ENCODE results near the gene RNMT. TPM values are rescaled to one million over a fixed set of nuclear protein-coding genes. Genes with fewer than 3 reads are reported as not detected.
"Not testable (repeated sequence)": the region's sequence is repeated elsewhere in the genome, so short reads cannot be mapped to it uniquely, and the experiment has no call there.

RNMT gene
- 10 to 100 TPM; 42.5 to 47.2 TPM for total RNA-seq

- DNase-seq (ENCODE audit: low spot score) = peak; percentile 96
- Mint-ChIP-seq H3K36me3 (peaks cover 7% of the 10 kb centered on the region), H3K27ac (peak within 1 kb of the TSS; percentile 64 to 91), H3K9me3 (no peaks in the 10 kb centered on the region), H3K27me3 (no peaks in the 10 kb centered on the region), H3K4me1 (ENCODE audit: low read depth in 2 of 2) (peaks cover 22 to 28% of the 10 kb centered on the region in 2 donors), H3K4me3 (peak within 1 kb of the TSS; percentile 93)
- peak; percentile 96 to 98 for ATAC-seq
These were observed at the start of gene RNMT, which contains the start of gene FAM210A for GRCh38 chr18:13726232-13726971. Gene RNMT, plus strand, starts transcription at chr18:13726673. Its CDS starts 4,845 bp downstream, at chr18:13731518. Gene FAM210A, minus strand, starts transcription at chr18:13726558. Its CDS starts 44,481 bp downstream, at chr18:13682077.

DNA sequence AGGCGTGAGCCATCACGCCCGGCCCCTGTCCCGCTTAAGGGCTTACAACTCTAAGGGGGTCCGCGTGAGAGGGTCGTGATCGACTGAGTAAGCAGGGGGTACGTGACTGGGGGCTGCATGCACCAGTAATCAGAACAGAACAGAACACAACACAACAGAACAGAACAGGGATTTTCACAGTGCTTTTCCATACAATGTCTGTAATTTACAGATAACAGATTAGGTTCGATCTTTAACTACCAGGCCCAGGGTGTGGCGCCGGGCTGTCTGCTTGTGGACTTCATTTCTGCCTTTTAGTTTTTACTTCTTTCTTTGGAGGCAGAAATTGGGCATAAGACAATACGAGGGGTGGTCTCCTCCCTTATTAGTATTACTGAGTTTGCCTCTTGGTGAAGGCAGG is 49.1 kb upstream of the RNMT start:
- not testable (repeated sequence) for H3K4me1 Mint-ChIP-seq (ENCODE audit: low read depth in 2 of 2); DNase-seq (ENCODE audit: low spot score); ATAC-seq; H3K4me3 Mint-ChIP-seq; H3K27me3 Mint-ChIP-seq; H3K27ac Mint-ChIP-seq; H3K9me3 Mint-ChIP-seq; H3K36me3 Mint-ChIP-seq

DNA sequence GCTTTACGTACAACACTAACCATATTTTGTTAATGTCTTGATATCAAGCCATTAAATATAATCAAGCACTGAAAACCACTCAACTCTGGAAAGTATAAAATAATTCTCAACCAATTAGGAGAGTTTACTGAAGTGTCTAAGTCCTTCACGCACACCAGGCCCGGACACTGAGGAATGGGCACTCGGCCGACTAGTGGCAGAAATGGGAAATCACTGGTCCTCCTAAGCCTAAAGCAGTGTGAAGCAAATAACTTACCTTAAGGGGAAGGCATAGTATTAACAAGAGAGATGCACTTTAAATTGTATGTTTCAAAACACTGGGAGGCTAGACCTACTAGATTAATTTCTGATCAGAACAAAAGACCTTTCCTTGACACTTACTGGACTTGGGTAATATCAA is 45.9 kb upstream of the RNMT start:
- peaks cover 5 to 9% of the 10 kb centered on the region in 2 donors for H3K4me1 Mint-ChIP-seq (ENCODE audit: low read depth in 2 of 2)
- DNase-seq (ENCODE audit: low spot score) (no peak), ATAC-seq (no peak)
- no peaks in the 10 kb centered on the region for H3K9me3 Mint-ChIP-seq
- no peaks in the 10 kb centered on the region for H3K36me3 Mint-ChIP-seq
- no peak overlapping the region for H3K4me3 Mint-ChIP-seq
- H3K27ac Mint-ChIP-seq = no peak overlapping the region
- no peaks in the 10 kb centered on the region for H3K27me3 Mint-ChIP-seq

GRCh38 chr18:13681701-13682100 is 44.8 kb upstream of the RNMT start:
- H3K27ac Mint-ChIP-seq = no peak overlapping the region
- ATAC-seq (no peak), DNase-seq (ENCODE audit: low spot score) (no peak)
- H3K27me3 Mint-ChIP-seq = no peaks in the 10 kb centered on the region
- no peak overlapping the region for H3K4me3 Mint-ChIP-seq
- H3K36me3 Mint-ChIP-seq = no peaks in the 10 kb centered on the region
- H3K9me3 Mint-ChIP-seq = no peaks in the 10 kb centered on the region
- H3K4me1 Mint-ChIP-seq (ENCODE audit: low read depth in 2 of 2) = peaks cover 8 to 16% of the 10 kb centered on the region in 2 donors

DNA sequence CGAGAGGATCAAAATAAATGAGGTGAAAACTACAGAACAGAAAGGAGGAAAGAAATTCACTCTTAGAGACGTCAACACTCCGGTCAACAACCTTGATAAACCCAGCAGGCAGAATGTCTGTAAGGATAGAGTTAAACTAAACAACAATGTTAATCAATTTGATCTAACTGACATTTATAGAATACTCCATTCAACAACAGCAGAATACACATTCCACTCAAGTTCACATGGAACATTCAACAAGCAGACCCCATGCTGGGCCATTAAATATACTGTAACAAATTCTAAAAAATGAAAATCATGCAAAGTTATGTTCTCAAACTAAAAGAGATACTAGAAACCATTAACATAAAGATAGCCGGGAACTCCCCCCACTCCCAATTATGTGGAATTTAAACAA is 41.9 kb upstream of the RNMT start:
- H3K4me3 Mint-ChIP-seq = no peak overlapping the region
- no peaks in the 10 kb centered on the region for H3K36me3 Mint-ChIP-seq
- DNase-seq (ENCODE audit: low spot score) = no peak
- peaks cover 19 to 29% of the 10 kb centered on the region in 2 donors for H3K4me1 Mint-ChIP-seq (ENCODE audit: low read depth in 2 of 2)
- no peak for ATAC-seq
- H3K27me3 Mint-ChIP-seq = no peaks in the 10 kb centered on the region
- no peak overlapping the region for H3K27ac Mint-ChIP-seq
- no peaks in the 10 kb centered on the region for H3K9me3 Mint-ChIP-seq

DNA sequence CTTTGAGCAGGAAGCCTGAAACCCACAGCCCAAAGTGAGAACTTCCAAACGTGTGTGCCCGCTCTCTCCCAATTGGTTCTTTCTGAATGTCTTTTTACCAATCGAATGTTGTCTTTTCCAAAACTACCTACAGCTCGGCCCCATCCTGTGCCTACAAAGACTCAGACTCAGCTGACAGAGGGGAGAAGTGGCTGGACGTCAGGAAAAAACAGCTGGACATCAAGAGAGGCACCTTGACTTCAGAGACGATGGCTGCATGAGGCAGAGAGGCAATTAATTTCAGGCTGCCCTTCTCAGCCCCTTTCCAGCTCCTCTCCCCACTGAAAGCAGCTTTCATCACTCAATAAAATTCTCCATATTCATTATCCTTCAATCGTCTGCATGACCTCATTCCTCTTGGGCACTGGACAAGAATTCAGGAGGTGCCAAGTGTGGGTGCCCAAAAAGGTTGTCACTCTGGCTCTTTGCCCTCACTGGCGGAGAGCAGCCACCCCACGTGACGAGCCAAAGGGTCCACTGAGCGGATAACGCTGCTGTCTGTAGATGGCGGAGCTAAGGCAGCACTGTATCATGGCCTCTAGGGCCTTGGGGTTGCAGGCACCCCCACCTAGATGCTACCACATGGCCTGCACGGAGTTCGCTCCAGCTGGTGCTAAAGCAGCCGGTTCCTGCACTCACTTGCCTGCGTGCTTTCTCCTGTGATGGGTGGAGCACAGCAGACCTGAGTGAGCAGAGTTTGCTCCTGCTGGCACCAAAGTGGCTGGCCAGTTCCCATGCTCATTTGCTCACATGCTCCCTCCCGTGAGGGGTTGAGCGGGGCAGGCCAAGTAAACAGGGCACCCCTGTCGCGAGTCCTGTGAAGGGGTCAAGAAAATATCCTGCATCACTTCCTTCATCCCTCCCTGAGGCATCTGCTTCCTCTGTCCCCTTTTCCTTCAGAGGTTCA is 38.0 kb upstream of the RNMT start:
- ATAC-seq (no peak), DNase-seq (ENCODE audit: low spot score) (no peak)
- H3K9me3 Mint-ChIP-seq = peaks cover 9% of the 10 kb centered on the region
- H3K27me3 Mint-ChIP-seq = no peaks in the 10 kb centered on the region
- H3K4me3 Mint-ChIP-seq = no peak overlapping the region
- no peak overlapping the region for H3K27ac Mint-ChIP-seq
- H3K36me3 Mint-ChIP-seq = peaks cover 4% of the 10 kb centered on the region
- H3K4me1 Mint-ChIP-seq (ENCODE audit: low read depth in 2 of 2) = peaks cover 43 to 49% of the 10 kb centered on the region in 2 donors

GRCh38 chr18:13690060-13690459 is 36.4 kb upstream of the RNMT start:
- H3K27ac Mint-ChIP-seq; DNase-seq (ENCODE audit: low spot score); H3K4me3 Mint-ChIP-seq; H3K27me3 Mint-ChIP-seq; ATAC-seq; H3K9me3 Mint-ChIP-seq; H3K36me3 Mint-ChIP-seq: not testable (repeated sequence)
- peaks cover 46 to 49% of the 10 kb centered on the region in 2 donors for H3K4me1 Mint-ChIP-seq (ENCODE audit: low read depth in 2 of 2)

GRCh38 chr18:13695337-13695736 is 31.1 kb upstream of the RNMT start:
- H3K4me1 Mint-ChIP-seq (ENCODE audit: low read depth in 2 of 2) = peaks cover 34 to 54% of the 10 kb centered on the region in 2 donors
- not testable (repeated sequence) for H3K27me3 Mint-ChIP-seq; ATAC-seq; H3K27ac Mint-ChIP-seq; H3K9me3 Mint-ChIP-seq; H3K36me3 Mint-ChIP-seq; H3K4me3 Mint-ChIP-seq; DNase-seq (ENCODE audit: low spot score)

- peak overlapping the region in 1 of 2 donors; percentile 19 for H3K27ac Mint-ChIP-seq
- peaks cover 10% of the 10 kb centered on the region for H3K36me3 Mint-ChIP-seq
- ATAC-seq = no peak
- peaks cover 7% of the 10 kb centered on the region for H3K9me3 Mint-ChIP-seq
- H3K4me1 Mint-ChIP-seq (ENCODE audit: low read depth in 2 of 2) = peaks cover 23 to 45% of the 10 kb centered on the region in 2 donors
- H3K4me3 Mint-ChIP-seq = no peak overlapping the region
- H3K27me3 Mint-ChIP-seq = no peaks in the 10 kb centered on the region
- no peak for DNase-seq (ENCODE audit: low spot score)
These were observed 29.5 kb upstream of the RNMT start for GRCh38 chr18:13696961-13697360.

DNA sequence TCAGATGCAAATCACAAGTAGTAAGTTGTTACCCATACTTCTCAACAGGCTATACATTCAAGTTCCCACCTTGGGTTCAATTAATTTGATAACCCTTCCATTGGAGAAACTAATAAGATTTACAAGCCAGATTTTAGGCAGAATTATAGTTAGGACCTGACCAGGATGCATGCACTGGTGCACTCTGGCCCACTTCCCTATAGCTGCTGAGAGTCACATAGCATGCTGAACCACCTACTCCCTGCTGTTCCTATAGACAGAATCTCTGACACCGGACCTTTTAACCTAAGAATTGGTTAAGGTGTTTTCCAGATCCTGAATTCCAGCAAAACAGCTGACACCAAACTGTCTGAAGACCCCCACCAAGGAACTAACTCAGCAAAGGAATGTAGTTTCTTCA is 26.3 kb upstream of the RNMT start:
- H3K27me3 Mint-ChIP-seq = no peaks in the 10 kb centered on the region
- no peak overlapping the region for H3K27ac Mint-ChIP-seq
- DNase-seq (ENCODE audit: low spot score) = no peak
- H3K4me3 Mint-ChIP-seq = no peak overlapping the region
- H3K36me3 Mint-ChIP-seq = peaks cover 12% of the 10 kb centered on the region
- ATAC-seq = no peak
- H3K4me1 Mint-ChIP-seq (ENCODE audit: low read depth in 2 of 2) = peaks cover 15 to 26% of the 10 kb centered on the region in 2 donors
- no peaks in the 10 kb centered on the region for H3K9me3 Mint-ChIP-seq

DNA sequence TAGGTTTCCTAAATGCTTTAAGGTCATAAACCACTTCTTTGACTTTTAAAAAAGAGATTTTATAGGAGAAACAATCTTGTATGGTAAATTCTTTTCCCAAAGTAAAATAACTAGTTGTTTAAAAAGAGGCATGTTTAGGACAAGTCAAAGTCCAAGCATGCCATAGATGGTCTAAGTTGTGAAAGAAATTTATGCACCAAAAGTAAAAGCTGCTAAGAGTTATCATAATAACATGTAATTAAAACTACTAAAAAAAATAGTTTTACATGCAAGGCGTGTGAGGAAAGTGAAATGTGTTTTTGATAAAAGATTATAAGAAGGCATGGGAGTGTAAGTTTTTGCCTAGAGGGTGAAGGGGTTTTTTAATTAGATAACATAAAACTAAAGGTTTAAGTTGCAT is 22.6 kb upstream of the RNMT start:
- Mint-ChIP-seq H3K4me3 (no peak overlapping the region), H3K27me3 (no peaks in the 10 kb centered on the region), H3K36me3 (peaks cover 12% of the 10 kb centered on the region), H3K4me1 (ENCODE audit: low read depth in 2 of 2) (peaks cover 5 to 20% of the 10 kb centered on the region in 2 donors), H3K27ac (no peak overlapping the region), H3K9me3 (no peaks in the 10 kb centered on the region)
- DNase-seq (ENCODE audit: low spot score) (no peak), ATAC-seq (no peak)

GRCh38 chr18:13710414-13710831 is 16.1 kb upstream of the RNMT start:
- Mint-ChIP-seq H3K9me3 (no peaks in the 10 kb centered on the region), H3K4me3 (no peak overlapping the region), H3K27ac (no peak overlapping the region), H3K27me3 (no peaks in the 10 kb centered on the region), H3K36me3 (no peaks in the 10 kb centered on the region), H3K4me1 (ENCODE audit: low read depth in 2 of 2) (peaks cover 12 to 30% of the 10 kb centered on the region in 2 donors)
- DNase-seq (ENCODE audit: low spot score) (no peak), ATAC-seq (no peak)

- peaks cover 17 to 27% of the 10 kb centered on the region in 2 donors for H3K4me1 Mint-ChIP-seq (ENCODE audit: low read depth in 2 of 2)
- H3K36me3 Mint-ChIP-seq = peaks cover 5% of the 10 kb centered on the region
- no peaks in the 10 kb centered on the region for H3K9me3 Mint-ChIP-seq
- H3K4me3 Mint-ChIP-seq = no peak overlapping the region
- DNase-seq (ENCODE audit: low spot score) = no peak
- H3K27me3 Mint-ChIP-seq = no peaks in the 10 kb centered on the region
- H3K27ac Mint-ChIP-seq = no peak overlapping the region
- no peak for ATAC-seq
These were observed 13.9 kb upstream of the RNMT start for GRCh38 chr18:13712400-13713131.
